OCI-LY1 (cell line): ENCODE data around the gene PGK2.
"Not testable (repeated sequence)": the region's sequence is repeated elsewhere in the genome, so short reads cannot be mapped to it uniquely, and the experiment has no call there.

ENCODE experiments used
- H2AFZ ChIP-seq: fragments of 200-600 bp; sonication (generic), shearing (Covaris generic); 2 replicates; pipeline ENCODE4 v1.6.0; 2014; ENCODE audit warnings: antibody characterized with exemption, mild to moderate bottlenecking, low read length
- H3F3A ChIP-seq: fragments of 200-600 bp; sonication (generic), shearing (Covaris generic); 2 replicates; pipeline ENCODE4 v1.6.0; 2014; ENCODE audit warnings: mild to moderate bottlenecking, antibody characterized with exemption, low read length, moderate library complexity; ENCODE audit not compliant: insufficient read depth
- H3K27ac ChIP-seq: fragments of 200-600 bp; sonication (generic); 2 replicates; pipeline ENCODE4 v1.5.1; 2014; ENCODE audit warnings: low read length, mixed run types, mild to moderate bottlenecking, low read depth; ENCODE audit not compliant: poor library complexity, severe bottlenecking
- H3K27me3 ChIP-seq: fragments of 200-600 bp; sonication (generic); 2 replicates; pipeline ENCODE4 v1.6.0; 2014; ENCODE audit warnings: antibody characterized with exemption, mild to moderate bottlenecking, low read length, moderate library complexity; ENCODE audit not compliant: insufficient read depth
- H3K36me3 ChIP-seq: fragments of 200-600 bp; sonication (generic); 2 replicates; pipeline ENCODE4 v1.6.1; 2014; ENCODE audit warnings: mild to moderate bottlenecking, antibody characterized with exemption, low read length, moderate library complexity, mixed read lengths; ENCODE audit not compliant: insufficient read depth
- H3K4me1 ChIP-seq: fragments of 200-600 bp; sonication (generic); 2 replicates; pipeline ENCODE4 v1.5.1; 2014; ENCODE audit warnings: mild to moderate bottlenecking, low read length, moderate library complexity; ENCODE audit not compliant: insufficient read depth, severe bottlenecking
- H3K4me2 ChIP-seq: fragments of 200-600 bp; sonication (generic), shearing (Covaris generic); 2 replicates; pipeline ENCODE4 v1.6.1; 2014; ENCODE audit warnings: low read length
- H3K4me3 ChIP-seq: fragments of 200-600 bp; sonication (generic); 2 replicates; pipeline ENCODE4 v1.5.1; 2014; ENCODE audit warnings: low read length, low read depth, mild to moderate bottlenecking, mixed read lengths; ENCODE audit not compliant: poor library complexity, severe bottlenecking
- H3K79me2 ChIP-seq: fragments of 200-600 bp; shearing (Covaris generic); 2 replicates; pipeline ENCODE4 v1.6.1; 2016; ENCODE audit warnings: mixed run types, low read length, mixed read lengths; ENCODE audit not compliant: insufficient read depth
- H3K9ac ChIP-seq: fragments of 200-600 bp; sonication (generic), shearing (Covaris generic); 2 replicates; pipeline ENCODE4 v1.6.1; 2014; ENCODE audit warnings: mild to moderate bottlenecking, low read length, mixed read lengths
- H3K9me2 ChIP-seq: fragments of 200-600 bp; sonication (generic), shearing (Covaris generic); 2 replicates; pipeline ENCODE4 v1.6.1; 2014; ENCODE audit warnings: low read depth, mild to moderate bottlenecking, low read length, mixed read lengths
- H3K9me3 ChIP-seq: fragments of 200-600 bp; shearing (Covaris generic); 2 replicates; pipeline ENCODE4 v1.6.1; 2014; ENCODE audit warnings: low read length, mixed read lengths
- H4K20me1 ChIP-seq: fragments of 200-600 bp; sonication (generic), shearing (Covaris generic); 2 replicates; pipeline ENCODE4 v1.6.0; 2016; ENCODE audit warnings: mild to moderate bottlenecking, low read length; ENCODE audit not compliant: insufficient read depth
- EZH2 ChIP-seq: fragments of 200-600 bp; sonication (generic), shearing (Covaris generic); IDR thresholded peaks from 2 replicates; pipeline ENCODE4 v1.8.0; 2017; ENCODE audit warnings: borderline replicate concordance, mixed run types, mild to moderate bottlenecking, antibody characterized with exemption, low read length, moderate library complexity, mixed read lengths
- TF ChIP-seq, protein P1 (sequence below): fragments of 200-600 bp; sonication (generic), shearing (Covaris generic); IDR thresholded peaks from 2 replicates; pipeline ENCODE4 v1.5.1; 2017; ENCODE audit warnings: mild to moderate bottlenecking, antibody characterized with exemption, low read length, moderate library complexity, mixed read lengths

Gene PGK2

DNA sequence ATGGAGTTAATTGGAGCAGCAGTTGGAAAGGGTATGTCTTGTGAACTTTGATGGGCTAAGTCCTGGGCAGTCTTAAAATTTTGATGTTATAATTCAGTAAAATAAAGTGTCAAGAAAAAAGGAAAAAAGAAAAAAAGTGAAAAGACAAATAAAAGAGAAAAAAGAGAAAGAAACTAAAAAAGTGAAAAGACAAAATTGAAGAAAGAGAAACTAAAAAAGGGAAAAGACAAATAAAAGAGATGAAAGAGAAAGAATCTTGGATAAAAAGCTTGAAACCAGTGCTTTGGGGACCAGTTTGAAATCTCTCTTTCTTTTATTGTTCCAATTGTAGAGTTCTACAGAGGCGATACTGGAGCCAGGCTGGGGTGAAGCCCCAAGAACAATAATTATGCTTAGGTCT is 12.0 kb upstream of the PGK2 start:
- Histone ChIP-seq H3K79me2 (no peaks in the 10 kb centered on the region), H2AFZ (no peak overlapping the region), H3K36me3 (no peaks in the 10 kb centered on the region), H3K4me3 (no peak overlapping the region), H3K9me2 (no peaks in the 10 kb centered on the region), H3K27ac (no peak overlapping the region), H3K9me3 (no peaks in the 10 kb centered on the region), H3F3A (no peaks in the 10 kb centered on the region), H3K27me3 (no peaks in the 10 kb centered on the region), H3K9ac (no peak overlapping the region), H4K20me1 (no peaks in the 10 kb centered on the region), H3K4me2 (no peak overlapping the region), H3K4me1 (no peaks in the 10 kb centered on the region)
- TF ChIP-seq, protein P1, sequence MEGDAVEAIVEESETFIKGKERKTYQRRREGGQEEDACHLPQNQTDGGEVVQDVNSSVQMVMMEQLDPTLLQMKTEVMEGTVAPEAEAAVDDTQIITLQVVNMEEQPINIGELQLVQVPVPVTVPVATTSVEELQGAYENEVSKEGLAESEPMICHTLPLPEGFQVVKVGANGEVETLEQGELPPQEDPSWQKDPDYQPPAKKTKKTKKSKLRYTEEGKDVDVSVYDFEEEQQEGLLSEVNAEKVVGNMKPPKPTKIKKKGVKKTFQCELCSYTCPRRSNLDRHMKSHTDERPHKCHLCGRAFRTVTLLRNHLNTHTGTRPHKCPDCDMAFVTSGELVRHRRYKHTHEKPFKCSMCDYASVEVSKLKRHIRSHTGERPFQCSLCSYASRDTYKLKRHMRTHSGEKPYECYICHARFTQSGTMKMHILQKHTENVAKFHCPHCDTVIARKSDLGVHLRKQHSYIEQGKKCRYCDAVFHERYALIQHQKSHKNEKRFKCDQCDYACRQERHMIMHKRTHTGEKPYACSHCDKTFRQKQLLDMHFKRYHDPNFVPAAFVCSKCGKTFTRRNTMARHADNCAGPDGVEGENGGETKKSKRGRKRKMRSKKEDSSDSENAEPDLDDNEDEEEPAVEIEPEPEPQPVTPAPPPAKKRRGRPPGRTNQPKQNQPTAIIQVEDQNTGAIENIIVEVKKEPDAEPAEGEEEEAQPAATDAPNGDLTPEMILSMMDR, result no peak
- TF ChIP-seq EZH2, result no peak

DNA sequence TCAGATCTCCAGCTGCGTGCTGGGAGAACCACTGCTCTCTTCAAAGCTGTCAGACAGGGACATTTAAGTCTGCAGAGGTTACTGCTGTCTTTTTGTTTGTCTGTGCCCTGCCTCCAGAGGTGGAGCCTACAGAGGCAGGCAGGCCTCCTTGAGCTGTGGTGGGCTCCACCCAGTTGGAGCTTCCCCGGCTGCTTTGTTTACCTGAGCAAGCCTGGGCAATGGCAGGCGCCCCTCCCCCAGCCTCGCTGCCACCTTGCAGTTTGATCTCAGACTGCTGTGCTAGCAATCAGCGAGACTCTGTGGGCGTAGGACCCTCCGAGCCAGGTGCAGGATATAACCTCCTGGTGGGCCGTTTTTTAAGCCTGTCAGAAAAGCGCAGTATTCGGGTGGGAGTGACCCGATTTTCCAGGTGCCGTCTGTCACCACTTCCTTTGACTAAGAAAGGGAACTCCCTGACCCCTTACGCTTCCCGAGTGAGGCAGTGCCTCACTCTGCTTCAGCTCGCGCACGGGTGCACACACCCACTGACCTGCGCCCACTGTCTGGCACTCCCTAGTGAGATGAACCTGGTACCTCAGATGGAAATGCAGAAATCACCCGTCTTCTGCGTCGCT is 9.9 kb upstream of the PGK2 start:
- H3K4me2 ChIP-seq, H3K4me1 ChIP-seq, H3K9ac ChIP-seq, H4K20me1 ChIP-seq, H3K4me3 ChIP-seq, H3K27me3 ChIP-seq, H3K27ac ChIP-seq, H3K79me2 ChIP-seq, H2AFZ ChIP-seq, H3K36me3 ChIP-seq, H3K9me2 ChIP-seq, H3K9me3 ChIP-seq, H3F3A ChIP-seq: not testable (repeated sequence)

DNA sequence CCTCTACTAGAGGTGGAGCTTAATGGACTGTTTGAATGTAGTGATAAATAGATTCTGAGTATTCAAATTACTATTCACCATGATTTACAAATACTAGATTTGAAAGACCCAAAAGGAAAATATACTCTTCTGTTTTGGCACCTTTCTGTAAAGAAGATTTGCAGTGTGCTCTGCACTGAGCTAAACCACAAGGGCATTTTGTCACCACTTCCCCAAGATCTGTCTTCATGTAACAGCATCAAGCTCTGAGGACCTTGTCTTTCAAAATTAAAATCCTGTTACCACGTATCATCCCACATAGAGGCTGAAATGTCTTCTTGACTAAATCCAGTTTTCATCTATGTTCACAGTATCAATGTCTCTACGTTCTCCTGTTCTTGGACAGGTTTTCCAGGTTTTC is 3.3 kb upstream of the PGK2 start:
- Histone ChIP-seq H3F3A (no peaks in the 10 kb centered on the region), H3K4me2 (no peak overlapping the region), H3K36me3 (no peaks in the 10 kb centered on the region), H3K4me3 (no peak overlapping the region), H3K9me3 (no peaks in the 10 kb centered on the region), H3K27me3 (no peaks in the 10 kb centered on the region), H3K9ac (no peak overlapping the region), H2AFZ (no peak overlapping the region), H3K79me2 (no peaks in the 10 kb centered on the region), H3K27ac (no peak overlapping the region), H3K4me1 (no peaks in the 10 kb centered on the region), H4K20me1 (no peaks in the 10 kb centered on the region), H3K9me2 (no peaks in the 10 kb centered on the region)
- no peak for TF ChIP-seq EZH2
- TF ChIP-seq, protein P1, result no peak

DNA sequence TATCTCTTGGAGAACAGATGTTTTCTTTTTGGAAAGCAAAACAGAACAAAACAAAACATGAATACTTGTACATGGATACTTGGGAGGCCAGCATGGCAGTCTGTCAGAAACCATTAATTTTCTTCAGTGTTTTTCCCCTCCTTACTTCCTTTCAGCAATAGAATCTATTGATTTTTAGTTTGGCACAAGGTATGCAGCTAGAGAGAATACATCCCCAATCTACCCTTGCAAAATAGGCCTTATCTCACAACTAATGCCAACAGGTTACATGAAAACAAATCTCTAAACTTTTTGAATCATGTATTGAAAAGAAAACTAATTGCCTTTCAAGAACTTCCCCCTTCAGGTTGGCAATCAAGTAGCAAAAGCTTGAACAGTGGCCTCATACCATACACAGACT is 2.8 kb downstream of the PGK2 start:
- H3F3A ChIP-seq, result no peaks in the 10 kb centered on the region
- H3K4me3 ChIP-seq, result no peak overlapping the region
- H3K9me3 ChIP-seq, result no peaks in the 10 kb centered on the region
- no peaks in the 10 kb centered on the region for H3K36me3 ChIP-seq
- no peaks in the 10 kb centered on the region for H3K79me2 ChIP-seq
- H3K9me2 ChIP-seq, result no peaks in the 10 kb centered on the region
- H3K4me2 ChIP-seq, result no peak overlapping the region
- no peaks in the 10 kb centered on the region for H4K20me1 ChIP-seq
- TF ChIP-seq EZH2, result no peak
- TF ChIP-seq, protein P1, result no peak
- H3K27me3 ChIP-seq, result no peaks in the 10 kb centered on the region
- H3K4me1 ChIP-seq, result no peaks in the 10 kb centered on the region
- H2AFZ ChIP-seq, result no peak overlapping the region
- no peak overlapping the region for H3K9ac ChIP-seq
- no peak overlapping the region for H3K27ac ChIP-seq
